GM12878 (cell line): ENCODE measurements around the gene FANCB.

Experiments
- BHLHE40 ChIP-seq, 2 experiments: fragments of 450-650 bp in 1 of 2; IDR thresholded peaks; 2 replicates each; pipeline ENCODE4 v1.6.1; 2011 to 2017; ENCODE audit warnings: low read depth in 2 of 2, borderline replicate concordance in 1 of 2, improper control_type of control experiment in 1 of 2, low read length in 1 of 2, mild to moderate bottlenecking in 1 of 2
- CTCF ChIP-seq, 3 experiments: IDR thresholded peaks in 2 of 3; conservative IDR thresholded peaks in 1 of 3; 2 replicates each; pipeline ENCODE4 v1.5.1; 2011; ENCODE audit warnings: low read depth in 3 of 3, low read length in 3 of 3, mild to moderate bottlenecking in 3 of 3, control low read depth in 2 of 3, moderate library complexity in 2 of 3, inconsistent platforms in 1 of 3, mixed read lengths in 1 of 3; ENCODE audit not compliant: control insufficient read depth in 2 of 3, insufficient read depth in 1 of 3; ENCODE audit errors: extremely low read depth in 1 of 3
- YY1 ChIP-seq: IDR thresholded peaks from 2 replicates; pipeline ENCODE4 v1.6.1; 2011; ENCODE audit warnings: low read depth, mild to moderate bottlenecking, low read length
- ZNF24 ChIP-seq: fragments of 450-650 bp; IDR thresholded peaks from 2 replicates; pipeline ENCODE4 v1.6.1; 2017; ENCODE audit warnings: antibody characterized with exemption, mild to moderate bottlenecking

GRCh38 chrX:14832151-14832550, 40.7 kb downstream of the FANCB start:
- TF ChIP-seq CTCF (IDR thresholded peaks at IDR 0.05 in 2 of 3, conservative IDR thresholded peaks at IDR 0.05 in 1 of 3; ENCODE audit: control insufficient read depth in 2 of 3, extremely low read depth in 1 of 3, insufficient read depth in 1 of 3, low read depth in 3 of 3, low read length in 3 of 3) (no peak), BHLHE40 (IDR thresholded peaks at IDR 0.05; ENCODE audit: borderline replicate concordance in 1 of 2, low read depth in 2 of 2, low read length in 1 of 2) (no peak), YY1 (no peak), ZNF24 (no peak)
